ENCODE measurements around the gene GIT2. TPM values are rescaled to one million over a fixed set of nuclear protein-coding genes. Genes with fewer than 3 reads are reported as not detected.

The GIT2 gene
- total and polyA plus RNA-seq, 2 of the 13 experiments (the other 11 are each of a cell fraction or from before 2014, with no cell fraction given), result 18.4 to 19.8 TPM

DNA sequence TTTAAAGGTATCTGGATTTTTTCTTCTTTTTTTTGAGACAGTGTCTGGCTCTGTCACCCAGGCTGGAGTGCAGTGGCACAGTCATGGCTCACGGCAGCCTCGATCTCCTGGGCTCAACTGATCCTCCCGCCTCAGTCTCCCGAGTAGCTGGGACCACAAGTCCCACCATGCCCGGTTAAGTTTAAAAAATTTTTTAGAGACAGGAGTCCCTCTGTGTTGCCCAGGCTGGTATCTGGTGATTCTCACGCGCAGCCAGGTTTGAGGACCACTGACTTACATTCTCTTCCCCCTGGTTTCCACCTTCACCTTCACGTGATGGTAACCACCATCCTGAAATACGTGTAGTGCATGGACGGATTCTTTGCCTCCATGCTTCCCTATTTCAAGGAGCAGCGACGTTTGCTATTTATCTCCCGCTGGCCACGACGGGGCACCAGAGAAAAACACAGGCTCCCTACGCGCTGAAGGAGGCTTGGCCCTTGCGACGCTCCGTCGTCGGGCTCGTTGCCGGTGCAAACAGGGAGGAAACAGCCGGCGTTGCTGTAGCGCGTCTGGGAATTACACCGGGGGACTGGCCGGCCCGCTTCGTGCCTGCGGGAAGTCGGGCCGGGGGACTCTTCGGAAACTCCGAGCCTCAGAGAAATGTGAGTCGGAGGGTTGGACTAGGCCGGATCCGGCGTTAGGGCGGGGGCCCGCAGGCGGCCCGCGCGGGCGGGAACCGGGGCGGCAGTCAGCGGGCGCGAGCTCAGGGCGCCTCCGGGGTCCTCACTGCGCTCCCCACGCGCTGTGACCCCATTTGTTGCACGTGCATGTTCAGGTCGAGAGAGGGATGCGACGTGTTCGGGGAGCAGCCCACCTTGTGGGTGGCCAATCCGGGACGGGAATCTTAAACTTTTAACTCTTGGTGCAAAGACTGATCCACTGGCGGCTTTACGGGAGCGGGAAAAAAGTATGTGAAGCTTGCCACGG lies 96.1 kb downstream of the GIT2 start, which contains the start of gene TCHP (continued):
- TF ChIP-seq, protein P1, sequence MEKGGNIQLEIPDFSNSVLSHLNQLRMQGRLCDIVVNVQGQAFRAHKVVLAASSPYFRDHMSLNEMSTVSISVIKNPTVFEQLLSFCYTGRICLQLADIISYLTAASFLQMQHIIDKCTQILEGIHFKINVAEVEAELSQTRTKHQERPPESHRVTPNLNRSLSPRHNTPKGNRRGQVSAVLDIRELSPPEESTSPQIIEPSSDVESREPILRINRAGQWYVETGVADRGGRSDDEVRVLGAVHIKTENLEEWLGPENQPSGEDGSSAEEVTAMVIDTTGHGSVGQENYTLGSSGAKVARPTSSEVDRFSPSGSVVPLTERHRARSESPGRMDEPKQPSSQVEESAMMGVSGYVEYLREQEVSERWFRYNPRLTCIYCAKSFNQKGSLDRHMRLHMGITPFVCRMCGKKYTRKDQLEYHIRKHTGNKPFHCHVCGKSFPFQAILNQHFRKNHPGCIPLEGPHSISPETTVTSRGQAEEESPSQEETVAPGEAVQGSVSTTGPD (CRISPR knock-in tag; IDR thresholded peaks at IDR 0.05), result no peak
- TF ChIP-seq POGZ (CRISPR knock-in tag; IDR thresholded peaks at IDR 0.05) (peak; percentile 72), TRAFD1 (CRISPR knock-in tag; IDR thresholded peaks at IDR 0.05; ENCODE audit: borderline replicate concordance) (no peak), KDM1A (CRISPR knock-in tag; IDR thresholded peaks at IDR 0.05) (peak; percentile 30; the same call in 1 of the 2 replicates), ISL2 (CRISPR knock-in tag; IDR thresholded peaks at IDR 0.05) (0 out of 2 replicates have a peak, but pooled peaks have one; percentile 44), ZNF776 (CRISPR knock-in tag; IDR thresholded peaks at IDR 0.05) (no peak; the same call in 1 of the 2 replicates), AGO1 (IDR thresholded peaks at IDR 0.05; ENCODE audit: low read depth, low read length, poor library complexity, severe bottlenecking) (no peak)
- TF ChIP-seq, protein P2, sequence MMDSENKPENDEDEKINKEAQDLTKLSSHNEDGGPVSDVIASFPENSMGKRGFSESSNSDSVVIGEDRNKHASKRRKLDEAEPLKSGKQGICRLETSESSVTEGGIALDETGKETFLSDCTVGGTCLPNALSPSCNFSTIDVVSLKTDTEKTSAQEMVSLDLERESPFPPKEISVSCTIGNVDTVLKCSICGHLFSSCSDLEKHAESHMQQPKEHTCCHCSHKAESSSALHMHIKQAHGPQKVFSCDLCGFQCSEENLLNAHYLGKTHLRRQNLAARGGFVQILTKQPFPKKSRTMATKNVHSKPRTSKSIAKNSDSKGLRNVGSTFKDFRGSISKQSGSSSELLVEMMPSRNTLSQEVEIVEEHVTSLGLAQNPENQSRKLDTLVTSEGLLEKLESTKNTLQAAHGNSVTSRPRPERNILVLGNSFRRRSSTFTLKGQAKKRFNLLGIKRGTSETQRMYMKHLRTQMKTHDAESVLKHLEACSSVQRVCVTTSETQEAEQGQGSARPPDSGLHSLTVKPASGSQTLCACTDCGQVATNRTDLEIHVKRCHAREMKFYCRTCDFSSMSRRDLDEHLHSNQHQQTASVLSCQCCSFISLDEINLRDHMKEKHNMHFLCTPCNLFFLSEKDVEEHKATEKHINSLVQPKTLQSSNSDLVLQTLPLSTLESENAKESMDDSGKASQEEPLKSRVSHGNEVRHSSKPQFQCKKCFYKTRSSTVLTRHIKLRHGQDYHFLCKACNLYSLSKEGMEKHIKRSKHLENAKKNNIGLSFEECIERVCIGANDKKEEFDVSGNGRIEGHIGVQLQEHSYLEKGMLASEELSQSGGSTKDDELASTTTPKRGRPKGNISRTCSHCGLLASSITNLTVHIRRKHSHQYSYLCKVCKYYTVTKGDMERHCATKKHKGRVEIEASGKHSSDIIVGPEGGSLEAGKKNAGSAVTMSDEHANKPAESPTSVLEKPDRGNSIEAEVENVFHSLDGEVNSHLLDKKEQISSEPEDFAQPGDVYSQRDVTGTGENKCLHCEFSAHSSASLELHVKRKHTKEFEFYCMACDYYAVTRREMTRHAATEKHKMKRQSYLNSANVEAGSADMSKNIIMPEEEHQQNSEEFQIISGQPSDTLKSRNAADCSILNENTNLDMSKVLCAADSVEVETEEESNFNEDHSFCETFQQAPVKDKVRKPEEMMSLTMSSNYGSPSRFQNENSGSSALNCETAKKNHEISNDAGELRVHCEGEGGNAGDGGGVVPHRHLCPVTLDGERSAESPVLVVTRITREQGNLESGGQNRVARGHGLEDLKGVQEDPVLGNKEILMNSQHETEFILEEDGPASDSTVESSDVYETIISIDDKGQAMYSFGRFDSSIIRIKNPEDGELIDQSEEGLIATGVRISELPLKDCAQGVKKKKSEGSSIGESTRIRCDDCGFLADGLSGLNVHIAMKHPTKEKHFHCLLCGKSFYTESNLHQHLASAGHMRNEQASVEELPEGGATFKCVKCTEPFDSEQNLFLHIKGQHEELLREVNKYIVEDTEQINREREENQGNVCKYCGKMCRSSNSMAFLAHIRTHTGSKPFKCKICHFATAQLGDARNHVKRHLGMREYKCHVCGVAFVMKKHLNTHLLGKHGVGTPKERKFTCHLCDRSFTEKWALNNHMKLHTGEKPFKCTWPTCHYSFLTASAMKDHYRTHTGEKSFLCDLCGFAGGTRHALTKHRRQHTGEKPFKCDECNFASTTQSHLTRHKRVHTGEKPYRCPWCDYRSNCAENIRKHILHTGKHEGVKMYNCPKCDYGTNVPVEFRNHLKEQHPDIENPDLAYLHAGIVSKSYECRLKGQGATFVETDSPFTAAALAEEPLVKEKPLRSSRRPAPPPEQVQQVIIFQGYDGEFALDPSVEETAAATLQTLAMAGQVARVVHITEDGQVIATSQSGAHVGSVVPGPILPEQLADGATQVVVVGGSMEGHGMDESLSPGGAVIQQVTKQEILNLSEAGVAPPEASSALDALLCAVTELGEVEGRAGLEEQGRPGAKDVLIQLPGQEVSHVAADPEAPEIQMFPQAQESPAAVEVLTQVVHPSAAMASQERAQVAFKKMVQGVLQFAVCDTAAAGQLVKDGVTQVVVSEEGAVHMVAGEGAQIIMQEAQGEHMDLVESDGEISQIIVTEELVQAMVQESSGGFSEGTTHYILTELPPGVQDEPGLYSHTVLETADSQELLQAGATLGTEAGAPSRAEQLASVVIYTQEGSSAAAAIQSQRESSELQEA (CRISPR knock-in tag; IDR thresholded peaks at IDR 0.05; ENCODE audit: not compliant biosample characterization), result no peak
- TF ChIP-seq, protein P3, sequence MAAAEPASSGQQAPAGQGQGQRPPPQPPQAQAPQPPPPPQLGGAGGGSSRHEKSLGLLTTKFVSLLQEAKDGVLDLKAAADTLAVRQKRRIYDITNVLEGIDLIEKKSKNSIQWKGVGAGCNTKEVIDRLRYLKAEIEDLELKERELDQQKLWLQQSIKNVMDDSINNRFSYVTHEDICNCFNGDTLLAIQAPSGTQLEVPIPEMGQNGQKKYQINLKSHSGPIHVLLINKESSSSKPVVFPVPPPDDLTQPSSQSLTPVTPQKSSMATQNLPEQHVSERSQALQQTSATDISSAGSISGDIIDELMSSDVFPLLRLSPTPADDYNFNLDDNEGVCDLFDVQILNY (CRISPR knock-in tag; conservative IDR thresholded peaks at IDR 0.05), result no peak; the same call in 1 of the 2 replicates

Measured in HepG2 (cell line).